DND-41 (cell line): ENCODE measurements around the gene B3GNT7.

Experiments
- ATAC-seq: fragments of 200-7000 bp; cut with Tn5 transposase; 3 replicates; pipeline ENCODE4 v1.9.1; 2021; ENCODE audit warnings: low read depth; ENCODE audit not compliant: insufficient read depth
- DNase-seq: peaks from one replicate; pipeline ENCODE4 v3.0.0-alpha.2; 2020
- H2AFZ ChIP-seq: 2 replicates; pipeline ENCODE4 v1.6.0; 2012; ENCODE audit warnings: low read depth, low read length
- H3K27ac ChIP-seq: 2 replicates; pipeline ENCODE4 v1.5.1; 2012; ENCODE audit warnings: low read length, inconsistent platforms
- H3K27me3 ChIP-seq: fragments of 200-600 bp; sonication (generic); 2 replicates; pipeline ENCODE4 v1.6.0; 2012; ENCODE audit warnings: low read length, mild to moderate bottlenecking, inconsistent platforms; ENCODE audit not compliant: insufficient read depth, poor library complexity
- H3K36me3 ChIP-seq: 2 replicates; pipeline ENCODE4 v1.5.1; 2012; ENCODE audit warnings: low read length, inconsistent platforms; ENCODE audit not compliant: insufficient read depth
- H3K4me1 ChIP-seq: 2 replicates; pipeline ENCODE4 v1.5.1; 2012; ENCODE audit warnings: mild to moderate bottlenecking, low read length; ENCODE audit not compliant: insufficient read depth
- H3K4me2 ChIP-seq: 2 replicates; pipeline ENCODE4 v1.6.0; 2012; ENCODE audit warnings: mild to moderate bottlenecking, moderate library complexity, low read length, inconsistent platforms; ENCODE audit not compliant: insufficient read depth
- H3K4me3 ChIP-seq, 2 experiments: fragments of 200-600 bp in 1 of 2; shearing (Covaris generic) in 1 of 2; 2 replicates each; pipeline ENCODE4 v1.5.1; 2012 to 2016; ENCODE audit warnings: inconsistent platforms in 2 of 2, low read length in 2 of 2, mild to moderate bottlenecking in 2 of 2, low read depth in 1 of 2, moderate library complexity in 1 of 2
- H3K79me2 ChIP-seq: 2 replicates; pipeline ENCODE4 v1.6.0; 2012; ENCODE audit warnings: low read length, inconsistent platforms; ENCODE audit not compliant: insufficient read depth
- H3K9ac ChIP-seq: 2 replicates; pipeline ENCODE4 v1.6.0; 2012; ENCODE audit warnings: low read depth, mild to moderate bottlenecking, inconsistent platforms, low read length, moderate library complexity
- H3K9me3 ChIP-seq: 2 replicates; pipeline ENCODE4 v1.5.1; 2012; ENCODE audit warnings: low read length, moderate library complexity, mild to moderate bottlenecking, inconsistent platforms; ENCODE audit not compliant: insufficient read depth, severe bottlenecking
- H4K20me1 ChIP-seq: 2 replicates; pipeline ENCODE4 v1.6.0; 2012; ENCODE audit warnings: low read length; ENCODE audit not compliant: insufficient read depth
- CTCF ChIP-seq: IDR thresholded peaks from 2 replicates; pipeline ENCODE4 v1.5.1; 2012; ENCODE audit warnings: borderline replicate concordance, low read length, moderate library complexity, mild to moderate bottlenecking; ENCODE audit not compliant: poor library complexity, severe bottlenecking; ENCODE audit errors: extremely low read depth
- EZH2 ChIP-seq: IDR thresholded peaks from 3 replicates; pipeline ENCODE4 v1.6.1; 2012; ENCODE audit warnings: borderline replicate concordance, low read depth, mild to moderate bottlenecking, moderate library complexity, low read length, inconsistent platforms; ENCODE audit not compliant: severe bottlenecking

B3GNT7 gene

GRCh38 chr2:231353469-231353868 lies 42.0 kb upstream of the B3GNT7 start:
- no peaks in the 10 kb centered on the region for H3K36me3 ChIP-seq
- H2AFZ ChIP-seq = no peak overlapping the region
- H3K4me2 ChIP-seq = no peak overlapping the region
- no peaks in the 10 kb centered on the region for H4K20me1 ChIP-seq
- DNase-seq (no peak), ATAC-seq (no peak)
- no peak overlapping the region for H3K9ac ChIP-seq
- no peak for TF ChIP-seq EZH2
- TF ChIP-seq CTCF = no peak
- H3K27ac ChIP-seq = no peak overlapping the region
- H3K4me1 ChIP-seq = no peaks in the 10 kb centered on the region
- H3K4me3 ChIP-seq = no peak overlapping the region
- H3K9me3 ChIP-seq = no peaks in the 10 kb centered on the region
- no peaks in the 10 kb centered on the region for H3K27me3 ChIP-seq
- no peaks in the 10 kb centered on the region for H3K79me2 ChIP-seq

GRCh38 chr2:231355508-231356465 lies 39.7 kb upstream of the B3GNT7 start:
- Histone ChIP-seq H2AFZ (no peak overlapping the region), H3K79me2 (no peaks in the 10 kb centered on the region), H3K4me1 (no peaks in the 10 kb centered on the region), H3K9ac (no peak overlapping the region), H3K36me3 (no peaks in the 10 kb centered on the region), H3K27ac (no peak overlapping the region), H4K20me1 (no peaks in the 10 kb centered on the region), H3K4me3 (no peak overlapping the region), H3K4me2 (no peak overlapping the region), H3K27me3 (no peaks in the 10 kb centered on the region), H3K9me3 (no peaks in the 10 kb centered on the region)
- DNase-seq (no peak), ATAC-seq (no peak)
- TF ChIP-seq EZH2 = no peak
- TF ChIP-seq CTCF = no peak

GRCh38 chr2:231356466-231356844 lies 39.1 kb upstream of the B3GNT7 start:
- ATAC-seq (no peak), DNase-seq (no peak)
- Histone ChIP-seq H2AFZ (no peak overlapping the region), H3K9ac (no peak overlapping the region), H3K4me2 (no peak overlapping the region), H3K27ac (no peak overlapping the region), H3K4me1 (no peaks in the 10 kb centered on the region), H3K27me3 (no peaks in the 10 kb centered on the region), H3K4me3 (no peak overlapping the region), H3K36me3 (no peaks in the 10 kb centered on the region), H3K79me2 (no peaks in the 10 kb centered on the region), H4K20me1 (no peaks in the 10 kb centered on the region), H3K9me3 (no peaks in the 10 kb centered on the region)
- TF ChIP-seq EZH2 (no peak), CTCF (no peak)
